Hepatocyte (in vitro differentiated cells): ENCODE measurements around the gene NABP2. TPM values are rescaled to one million over a fixed set of nuclear protein-coding genes. Genes with fewer than 3 reads are reported as not detected.

ENCODE experiments used
- DNase-seq: peaks from one replicate; pipeline ENCODE4 v3.0.0-alpha.2; 2016; ENCODE audit warnings: low spot score
- H2AFZ ChIP-seq: fragments of 200-600 bp; sonication (generic); 2 replicates; pipeline ENCODE4 v1.6.0; 2016; ENCODE audit warnings: antibody characterized with exemption, mild to moderate bottlenecking
- H3K27ac ChIP-seq: fragments of 200-600 bp; sonication (generic); 2 replicates; pipeline ENCODE4 v1.5.1; 2016; ENCODE audit warnings: mild to moderate bottlenecking
- H3K27me3 ChIP-seq: fragments of 200-600 bp; sonication (generic); 2 replicates; pipeline ENCODE4 v1.6.1; 2016
- H3K36me3 ChIP-seq: fragments of 200-600 bp; sonication (generic); replicated peaks from 2 replicates; pipeline ENCODE4 v1.5.1; 2016; ENCODE audit warnings: low read depth; ENCODE audit not compliant: insufficient read depth
- H3K4me1 ChIP-seq: fragments of 200-600 bp; sonication (generic); 2 replicates; pipeline ENCODE4 v1.5.1; 2016; ENCODE audit warnings: mild to moderate bottlenecking, moderate library complexity; ENCODE audit not compliant: insufficient read depth
- H3K4me2 ChIP-seq: fragments of 200-600 bp; sonication (generic); 2 replicates; pipeline ENCODE4 v1.6.0; 2016
- H3K4me3 ChIP-seq: fragments of 200-600 bp; sonication (generic); 2 replicates; pipeline ENCODE4 v1.5.1; 2016; ENCODE audit warnings: mild to moderate bottlenecking
- H3K79me2 ChIP-seq: fragments of 200-600 bp; sonication (generic); 2 replicates; pipeline ENCODE4 v1.6.0; 2017; ENCODE audit warnings: mild to moderate bottlenecking
- H3K9me2 ChIP-seq: fragments of 200-600 bp; sonication (generic); replicated peaks from 2 replicates; pipeline ENCODE4 v1.6.0; 2017; ENCODE audit warnings: mild to moderate bottlenecking; ENCODE audit not compliant: insufficient read depth
- H3K9me3 ChIP-seq: fragments of 200-600 bp; sonication (generic); 2 replicates; pipeline ENCODE4 v1.5.1; 2016; ENCODE audit warnings: low read depth, mild to moderate bottlenecking
- H4K20me1 ChIP-seq: fragments of 200-600 bp; sonication (generic); 2 replicates; pipeline ENCODE4 v1.6.0; 2016; ENCODE audit warnings: mild to moderate bottlenecking; ENCODE audit not compliant: insufficient read depth, poor library complexity, severe bottlenecking
- EZH2 ChIP-seq: fragments of 200-600 bp; sonication (generic); IDR thresholded peaks from 2 replicates; pipeline ENCODE4 v1.6.1; 2016; ENCODE audit warnings: antibody characterized with exemption, mild to moderate bottlenecking, borderline replicate concordance
- EZH2phosphoT487 ChIP-seq: fragments of 200-600 bp; sonication (generic); IDR thresholded peaks from one replicate; pipeline ENCODE4 v1.6.1; 2018; ENCODE audit warnings: antibody characterized with exemption, mild to moderate bottlenecking, low read depth, moderate library complexity; ENCODE audit not compliant: unreplicated experiment, severe bottlenecking
- WGBS: methylation state at CpG from one replicate; pipeline ENCODE4 v1.1.6; 2016; ENCODE audit warnings: low lambda C conversion rate; ENCODE audit errors: missing lambda C conversion rate; 5-methylcytosine and 5-hydroxymethylcytosine counted together
- polyA plus RNA-seq: library from polyadenylated mRNA; unstranded; fragments of >200 nt; fragmentation: Nextera tagmentation; extraction: Ambion mirVana; gene quantifications from 2 replicates; pipeline ENCODE4 v1.2.1, GENCODE V29; 2016
- total RNA-seq: library from RNA; depleted of rRNA; stranded (reverse); fragments of >200 nt; gene quantifications from 2 replicates; pipeline ENCODE4 v1.2.3, GENCODE V29; 2014
- TF ChIP-seq, protein P1 (sequence below): fragments of 200-600 bp; sonication (generic); IDR thresholded peaks from 2 replicates; pipeline ENCODE4 v1.5.1; 2016; ENCODE audit warnings: antibody characterized with exemption, mild to moderate bottlenecking; ENCODE audit not compliant: poor library complexity

Gene NABP2
- total and polyA plus RNA-seq, 2 experiments from 2014 or later: 12.4 to 21.9 TPM

DNA sequence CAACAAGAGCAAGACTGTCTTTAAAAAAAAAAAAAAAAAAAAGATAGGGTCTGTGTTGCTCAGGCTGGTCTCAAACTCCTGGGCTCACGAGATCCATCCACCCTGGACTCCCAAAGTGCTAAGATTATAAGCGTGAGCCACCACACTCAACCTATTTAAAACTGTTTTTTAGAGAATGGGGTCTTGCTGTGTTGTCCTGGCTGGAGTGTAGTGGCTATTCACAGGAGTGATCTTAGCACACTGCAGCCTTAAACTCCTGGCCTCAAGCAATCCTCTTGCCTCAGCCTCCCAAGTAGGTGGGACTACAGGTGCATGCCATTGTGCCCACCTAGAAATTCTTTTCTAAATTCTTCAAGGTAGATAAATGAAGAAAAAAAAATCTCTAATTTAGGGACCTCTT is 50.2 kb downstream of the NABP2 start:
- no peaks in the 10 kb centered on the region for H3K79me2 ChIP-seq
- 98% methylated on average over 2 of the region's 2 CpGs for WGBS
- H3K27me3 ChIP-seq: no peaks in the 10 kb centered on the region
- no peak overlapping the region for H3K4me3 ChIP-seq
- no peak overlapping the region for H3K27ac ChIP-seq
- H2AFZ ChIP-seq: no peak overlapping the region
- DNase-seq: no peak
- no peaks in the 10 kb centered on the region for H3K4me1 ChIP-seq
- peaks cover 3% of the 10 kb centered on the region for H3K36me3 ChIP-seq
- H3K4me2 ChIP-seq: no peak overlapping the region
- no peak for TF ChIP-seq EZH2
- TF ChIP-seq, protein P1, sequence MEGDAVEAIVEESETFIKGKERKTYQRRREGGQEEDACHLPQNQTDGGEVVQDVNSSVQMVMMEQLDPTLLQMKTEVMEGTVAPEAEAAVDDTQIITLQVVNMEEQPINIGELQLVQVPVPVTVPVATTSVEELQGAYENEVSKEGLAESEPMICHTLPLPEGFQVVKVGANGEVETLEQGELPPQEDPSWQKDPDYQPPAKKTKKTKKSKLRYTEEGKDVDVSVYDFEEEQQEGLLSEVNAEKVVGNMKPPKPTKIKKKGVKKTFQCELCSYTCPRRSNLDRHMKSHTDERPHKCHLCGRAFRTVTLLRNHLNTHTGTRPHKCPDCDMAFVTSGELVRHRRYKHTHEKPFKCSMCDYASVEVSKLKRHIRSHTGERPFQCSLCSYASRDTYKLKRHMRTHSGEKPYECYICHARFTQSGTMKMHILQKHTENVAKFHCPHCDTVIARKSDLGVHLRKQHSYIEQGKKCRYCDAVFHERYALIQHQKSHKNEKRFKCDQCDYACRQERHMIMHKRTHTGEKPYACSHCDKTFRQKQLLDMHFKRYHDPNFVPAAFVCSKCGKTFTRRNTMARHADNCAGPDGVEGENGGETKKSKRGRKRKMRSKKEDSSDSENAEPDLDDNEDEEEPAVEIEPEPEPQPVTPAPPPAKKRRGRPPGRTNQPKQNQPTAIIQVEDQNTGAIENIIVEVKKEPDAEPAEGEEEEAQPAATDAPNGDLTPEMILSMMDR: no peak
- TF ChIP-seq EZH2phosphoT487: no peak
- no peaks in the 10 kb centered on the region for H3K9me2 ChIP-seq
- H3K9me3 ChIP-seq: no peaks in the 10 kb centered on the region
- no peaks in the 10 kb centered on the region for H4K20me1 ChIP-seq

DNA sequence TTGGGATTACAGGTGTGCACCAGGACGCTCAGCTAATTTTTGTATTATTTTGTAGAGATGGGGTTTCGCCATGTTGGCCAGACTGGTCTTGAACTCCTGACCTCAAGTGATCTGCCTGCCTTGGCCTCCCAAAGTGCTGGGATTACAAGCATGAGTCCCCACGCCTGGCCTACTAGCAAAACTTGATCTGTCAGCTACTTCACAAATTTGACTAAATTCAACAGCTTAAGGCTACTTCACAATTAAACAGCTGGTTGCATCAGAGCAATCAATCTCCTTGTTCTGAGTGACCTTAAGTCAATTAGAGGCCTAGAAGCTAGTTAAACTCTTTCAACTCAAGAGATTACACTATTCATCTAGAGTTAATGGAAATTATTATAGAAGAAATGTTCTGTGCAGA is 54.8 kb downstream of the NABP2 start:
- Histone ChIP-seq H3K27me3 (no peaks in the 10 kb centered on the region), H3K4me3 (no peak overlapping the region), H3K4me1 (no peaks in the 10 kb centered on the region), H3K36me3 (peaks cover 3% of the 10 kb centered on the region), H2AFZ (no peak overlapping the region), H3K79me2 (no peaks in the 10 kb centered on the region), H3K27ac (no peak overlapping the region), H3K4me2 (no peak overlapping the region), H3K9me3 (no peaks in the 10 kb centered on the region), H3K9me2 (no peaks in the 10 kb centered on the region), H4K20me1 (no peaks in the 10 kb centered on the region)
- no peak for TF ChIP-seq EZH2
- TF ChIP-seq, protein P1: no peak
- WGBS: 94% methylated on average over 3 of the region's 3 CpGs
- DNase-seq: no peak

Other genes with a start within 250 kb of the NABP2 start
- gene SUOX, start 227.1 kb upstream of the NABP2 start, total RNA-seq: 26.9 and 30.2 TPM in 2 replicates
- 19.7 and 25.6 TPM in 2 replicates for gene SUOX, start 227.1 kb upstream of the NABP2 start, polyA plus RNA-seq
- 1.6 and 6.7 TPM in 2 replicates for gene IKZF4, start 203.3 kb upstream of the NABP2 start, total RNA-seq
- 3.5 and 5.3 TPM in 2 replicates for gene IKZF4, start 203.3 kb upstream of the NABP2 start, polyA plus RNA-seq
- gene RPS26, start 182.4 kb upstream of the NABP2 start, total RNA-seq: 665 and 673 TPM in 2 replicates
- gene RPS26, start 182.4 kb upstream of the NABP2 start, polyA plus RNA-seq: 245 and 252 TPM in 2 replicates
- gene ERBB3, start 144.2 kb upstream of the NABP2 start, total RNA-seq: 104 and 128 TPM in 2 replicates
- 56.1 and 69.0 TPM in 2 replicates for gene ERBB3, start 144.2 kb upstream of the NABP2 start, polyA plus RNA-seq
- gene PA2G4, start 119.8 kb upstream of the NABP2 start, total RNA-seq: 87.9 and 90.7 TPM in 2 replicates
- 102 and 109 TPM in 2 replicates for gene PA2G4, start 119.8 kb upstream of the NABP2 start, polyA plus RNA-seq
- gene RPL41, start 107.7 kb upstream of the NABP2 start, total RNA-seq: 2,379 and 2,801 TPM in 2 replicates
- gene RPL41, start 107.7 kb upstream of the NABP2 start, polyA plus RNA-seq: 2,115 and 2,240 TPM in 2 replicates
- 3.7 and 9.0 TPM in 2 replicates for gene ZC3H10, start 106.1 kb upstream of the NABP2 start, total RNA-seq
- 2.2 and 5.7 TPM in 2 replicates for gene ZC3H10, start 106.1 kb upstream of the NABP2 start, polyA plus RNA-seq
- gene ESYT1, start 96.1 kb upstream of the NABP2 start, total RNA-seq: 44.9 and 52.3 TPM in 2 replicates
- gene ESYT1, start 96.1 kb upstream of the NABP2 start, polyA plus RNA-seq: 40.0 and 43.8 TPM in 2 replicates
- gene MYL6B, start 71.8 kb upstream of the NABP2 start, total RNA-seq: 80.6 and 98.1 TPM in 2 replicates
- gene MYL6B, start 71.8 kb upstream of the NABP2 start, polyA plus RNA-seq: 82.2 and 83.9 TPM in 2 replicates
- gene MYL6, start 66.0 kb upstream of the NABP2 start, total RNA-seq: 1,441 and 1,490 TPM in 2 replicates
- 2,273 and 2,387 TPM in 2 replicates for gene MYL6, start 66.0 kb upstream of the NABP2 start, polyA plus RNA-seq
- gene SMARCC2, start 34.9 kb upstream of the NABP2 start, total RNA-seq: 34.8 and 37.4 TPM in 2 replicates
- gene SMARCC2, start 34.9 kb upstream of the NABP2 start, polyA plus RNA-seq: 68.6 and 72.4 TPM in 2 replicates
- gene RNF41, start 2.4 kb upstream of the NABP2 start, total RNA-seq: 47.6 and 66.4 TPM in 2 replicates
- 12.2 and 22.5 TPM in 2 replicates for gene RNF41, start 2.4 kb upstream of the NABP2 start, polyA plus RNA-seq
- gene SLC39A5, start 5.7 kb downstream of the NABP2 start, total RNA-seq: 179 and 187 TPM in 2 replicates
- 155 and 167 TPM in 2 replicates for gene SLC39A5, start 5.7 kb downstream of the NABP2 start, polyA plus RNA-seq
- gene ANKRD52, start 34.0 kb downstream of the NABP2 start, total RNA-seq: 21.9 and 23.3 TPM in 2 replicates
- 37.2 and 46.8 TPM in 2 replicates for gene ANKRD52, start 34.0 kb downstream of the NABP2 start, polyA plus RNA-seq
- 7.8 and 8.2 TPM in 2 replicates for gene COQ10A, start 42.6 kb downstream of the NABP2 start, total RNA-seq
- gene COQ10A, start 42.6 kb downstream of the NABP2 start, polyA plus RNA-seq: 9.6 and 10.7 TPM in 2 replicates
- gene CS, start 76.0 kb downstream of the NABP2 start, total RNA-seq: 111 and 115 TPM in 2 replicates
- gene CS, start 76.0 kb downstream of the NABP2 start, polyA plus RNA-seq: 83.2 and 96.6 TPM in 2 replicates
- gene CNPY2, start 91.6 kb downstream of the NABP2 start, total RNA-seq: 155 and 179 TPM in 2 replicates
- 428 and 474 TPM in 2 replicates for gene CNPY2, start 91.6 kb downstream of the NABP2 start, polyA plus RNA-seq
- 23.5 and 29.4 TPM in 2 replicates for gene PAN2, start 109.7 kb downstream of the NABP2 start, total RNA-seq
- 23.6 and 41.1 TPM in 2 replicates for gene PAN2, start 109.7 kb downstream of the NABP2 start, polyA plus RNA-seq
- 2.0 and 2.3 TPM in 2 replicates for gene IL23A, start 114.5 kb downstream of the NABP2 start, total RNA-seq
- gene IL23A, start 114.5 kb downstream of the NABP2 start, polyA plus RNA-seq: 2.1 and 3.1 TPM in 2 replicates
- 148 and 157 TPM in 2 replicates for gene STAT2, start 135.8 kb downstream of the NABP2 start, total RNA-seq
- gene STAT2, start 135.8 kb downstream of the NABP2 start, polyA plus RNA-seq: 90.1 and 104 TPM in 2 replicates
- 0.12 TPM in 1 of 2 replicates, not detected in the other for gene APOF, start 138.5 kb downstream of the NABP2 start, total RNA-seq
- 0.55 TPM in 1 of 2 replicates, not detected in the other for gene APOF, start 138.5 kb downstream of the NABP2 start, polyA plus RNA-seq
- 7.9 and 9.6 TPM in 2 replicates for gene TIMELESS, start 225.1 kb downstream of the NABP2 start, total RNA-seq
- 12.4 and 13.0 TPM in 2 replicates for gene TIMELESS, start 225.1 kb downstream of the NABP2 start, polyA plus RNA-seq
- gene MIP, start 230.3 kb downstream of the NABP2 start, total RNA-seq: 0.08 TPM in 1 of 2 replicates, not detected in the other
- 0.30 TPM in 1 of 2 replicates, not detected in the other for gene MIP, start 230.3 kb downstream of the NABP2 start, polyA plus RNA-seq
- 2.5 and 3.4 TPM in 2 replicates for gene SPRYD4, start 244.2 kb downstream of the NABP2 start, total RNA-seq
- 3.2 TPM in 2 replicates for gene SPRYD4, start 244.2 kb downstream of the NABP2 start, polyA plus RNA-seq